K562 (cell line): Measurements from ENCODE around the gene GSS. TPM values are rescaled to one million over a fixed set of nuclear protein-coding genes. Genes with fewer than 3 reads are reported as not detected.
A peak's percentile ranks its signal among the peaks of the same experiment; 100 is the strongest.

Experiments used
- ATF7 ChIP-seq: fragments of 450-650 bp; IDR thresholded peaks from 2 replicates; pipeline ENCODE4 v1.7.1; 2014; ENCODE audit warnings: mild to moderate bottlenecking, moderate library complexity
- CBFA2T3 ChIP-seq: fragments of 450-650 bp; IDR thresholded peaks from 2 replicates; pipeline ENCODE4 v1.6.1; 2017
- FOXM1 ChIP-seq, 2 experiments: fragments of 450-650 bp in 1 of 2; sonication (generic) in 1 of 2; formaldehyde crosslinking in 1 of 2; IDR thresholded peaks; 2 replicates each; pipeline versions ENCODE4 v1.6.1 to v1.9.0; 2017 to 2022; ENCODE audit warnings: low read depth in 2 of 2, mild to moderate bottlenecking in 2 of 2, missing genetic modification reagents in 1 of 2, moderate library complexity in 1 of 2
- HDAC2 ChIP-seq: fragments of 450-650 bp; IDR thresholded peaks from 2 replicates; pipeline ENCODE4 v1.6.1; 2016; ENCODE audit warnings: mild to moderate bottlenecking
- IRF9 ChIP-seq: fragments of 450-650 bp; IDR thresholded peaks from 2 replicates; pipeline ENCODE4 v1.6.1; 2016; ENCODE audit warnings: missing biosample characterization, missing genetic modification characterization
- NFXL1 ChIP-seq: fragments of 450-650 bp; formaldehyde crosslinking; IDR thresholded peaks from 2 replicates; pipeline ENCODE4 v1.4.0; 2021; ENCODE audit warnings: mild to moderate bottlenecking
- OTX1 ChIP-seq: fragments of 450-650 bp; formaldehyde crosslinking; IDR thresholded peaks from 2 replicates; pipeline ENCODE4 v1.4.0; 2022; ENCODE audit warnings: mild to moderate bottlenecking
- PCBP1 ChIP-seq: fragments of 200-400 bp; formaldehyde crosslinking; IDR thresholded peaks from 2 replicates; pipeline ENCODE4 v1.6.1; 2018; ENCODE audit warnings: mild to moderate bottlenecking, low read depth, low read length; ENCODE audit not compliant: poor library complexity, severe bottlenecking
- POU5F1 ChIP-seq: fragments of 150-350 bp; IDR thresholded peaks from 2 replicates; pipeline ENCODE4 v1.6.1; 2014; ENCODE audit warnings: borderline replicate concordance, low read length, low read depth, mild to moderate bottlenecking; ENCODE audit not compliant: partially characterized antibody
- RAD21 ChIP-seq, 2 experiments: fragments of 250-450 bp in 1 of 2; fragments of 450-650 bp in 1 of 2; sonication (Bioruptor Pico) in 1 of 2; formaldehyde crosslinking in 1 of 2; IDR thresholded peaks in 1 of 2; conservative IDR thresholded peaks in 1 of 2; 2 replicates each; pipeline versions ENCODE4 v1.4.0 to v1.8.0; 2020 to 2022; ENCODE audit warnings: mild to moderate bottlenecking in 2 of 2, moderate library complexity in 1 of 2
- SIN3A ChIP-seq, 2 experiments: fragments of 150-350 bp in 1 of 2; IDR thresholded peaks; 2 replicates each; pipeline ENCODE4 v1.6.1; 2011 to 2016; ENCODE audit warnings: borderline replicate concordance in 2 of 2, low read depth in 2 of 2, low read length in 2 of 2, mild to moderate bottlenecking in 2 of 2, moderate library complexity in 2 of 2; ENCODE audit not compliant: control insufficient read depth in 1 of 2
- ZBTB17 ChIP-seq: fragments of 450-650 bp; formaldehyde crosslinking; IDR thresholded peaks from 2 replicates; pipeline ENCODE4 v1.4.0; 2020; ENCODE audit warnings: mild to moderate bottlenecking
- ZFP1 ChIP-seq: fragments of 450-650 bp; formaldehyde crosslinking; IDR thresholded peaks from 2 replicates; pipeline ENCODE4 v1.4.0; 2020; ENCODE audit warnings: mild to moderate bottlenecking, mixed read lengths
- ZFX ChIP-seq: sonication (generic); formaldehyde crosslinking; IDR thresholded peaks from 2 replicates; pipeline ENCODE4 v1.8.0; 2022; ENCODE audit warnings: mild to moderate bottlenecking, missing genetic modification reagents, moderate library complexity
- ZNF518B ChIP-seq: fragments of 250-450 bp; sonication (Bioruptor Pico); IDR thresholded peaks from 2 replicates; pipeline ENCODE4 v1.5.0; 2021; ENCODE audit warnings: mild to moderate bottlenecking, moderate library complexity
- ZNF609 ChIP-seq: sonication (generic); formaldehyde crosslinking; IDR thresholded peaks from 2 replicates; pipeline ENCODE4 v1.8.1; 2023; ENCODE audit warnings: missing genetic modification reagents, mild to moderate bottlenecking, borderline replicate concordance
- ZNF695 ChIP-seq: fragments of 450-650 bp; formaldehyde crosslinking; IDR thresholded peaks from 2 replicates; pipeline ENCODE4 v1.4.0; 2020; ENCODE audit warnings: mild to moderate bottlenecking, moderate library complexity
- polyA plus RNA-seq, 8 experiments: library from polyadenylated mRNA; depleted of rRNA in 4 of 8; stranded (reverse) in 5 of 8; unstranded in 3 of 8; fragments of >200 nt; fragmentation: Nextera tagmentation in 2 of 8; fragmentation: Illumina TruSeq in 1 of 8; extraction: Ambion mirVana in 2 of 8; extraction: Trizol in 1 of 8; gene quantifications; 2 replicates each; pipeline versions ENCODE4 v1.2.1 to v1.2.3, GENCODE V29; 2011 to 2014; ENCODE audit warnings: inconsistent platforms in 1 of 8, missing spikeins in 1 of 8
- total RNA-seq, 7 experiments: library from RNA; depleted of rRNA in 6 of 7; stranded (reverse); fragments of >200 nt in 6 of 7; fragmentation: Illumina TruSeq in 2 of 7; extraction: Trizol in 2 of 7; gene quantifications; 2 replicates each; pipeline versions ENCODE4 v1.2.1 to v1.2.3, GENCODE V29; 2011 to 2021; ENCODE audit warnings: low replicate concordance in 1 of 7

The GSS gene
- total and polyA plus RNA-seq, 9 of the 15 experiments (the other 6 are each of a cell fraction or from before 2014, with no cell fraction given) = 18.4 to 165 (median 89.4) TPM

- no peak for TF ChIP-seq ZNF518B (CRISPR knock-in tag)
- peak in 1 of 2 experiments; percentile 36; a peak in 1 of 4 replicates for TF ChIP-seq SIN3A (IDR thresholded peaks at IDR 0.05; ENCODE audit: borderline replicate concordance in 2 of 2, control insufficient read depth in 1 of 2, low read depth in 2 of 2, low read length in 2 of 2)
- 0 out of 2 replicates have a peak, but pooled peaks have one; percentile 55 for TF ChIP-seq OTX1 (CRISPR knock-in tag)
- no peak for TF ChIP-seq PCBP1
- TF ChIP-seq ZFX (CRISPR knock-in tag) = peak; percentile 94
- TF ChIP-seq ATF7 = peak; percentile 71
- TF ChIP-seq HDAC2 = peak; percentile 39
- no peak for TF ChIP-seq ZNF695 (CRISPR knock-in tag)
- TF ChIP-seq FOXM1 (IDR thresholded peaks at IDR 0.05; ENCODE audit: low read depth) = no peak
- TF ChIP-seq FOXM1 (CRISPR knock-in tag; IDR thresholded peaks at IDR 0.05; ENCODE audit: low read depth) = 0 out of 2 replicates have a peak, but pooled peaks have one; percentile 75
- peak; percentile 79 for TF ChIP-seq ZBTB17 (CRISPR knock-in tag)
- TF ChIP-seq ZNF609 (CRISPR knock-in tag) = no peak
- peak; percentile 65 to 75 for TF ChIP-seq RAD21 (CRISPR knock-in tag; conservative IDR thresholded peaks at IDR 0.05 in 1 of 2, IDR thresholded peaks at IDR 0.05 in 1 of 2)
- TF ChIP-seq CBFA2T3 = no peak
- TF ChIP-seq POU5F1 = no peak
- TF ChIP-seq IRF9 = no peak
- TF ChIP-seq ZFP1 (CRISPR knock-in tag) = no peak
- TF ChIP-seq NFXL1 (CRISPR knock-in tag) = no peak
Measured at GRCh38 chr20:34955231-34956040, at the start of gene GSS, which contains the start of gene MYH7B (continued).
